NCI-H524 (cell line): ENCODE results near the gene ZNFX1.
"Not testable (repeated sequence)": the region's sequence is repeated elsewhere in the genome, so short reads cannot be mapped to it uniquely, and the experiment has no call there.

Experiments
- DNase-seq, 2 experiments: peaks; one replicate each; lab custom pipeline; 2025; lab: John Stamatoyannopoulos, UW

The ZNFX1 gene

GRCh38 chr20:49210101-49210756 lies 67.6 kb downstream of the ZNFX1 start:
- no peak for DNase-seq

- peak; percentile 19 to 45 for DNase-seq
These were observed 70.8 kb downstream of the ZNFX1 start for GRCh38 chr20:49207076-49207475.

GRCh38 chr20:49203746-49204145 lies 74.1 kb downstream of the ZNFX1 start:
- no peak for DNase-seq

- no peak for DNase-seq
These were observed 74.8 kb downstream of the ZNFX1 start for GRCh38 chr20:49203011-49203410.

GRCh38 chr20:49199729-49200293 lies 78.0 kb downstream of the ZNFX1 start:
- DNase-seq: no peak

- not testable (repeated sequence) for DNase-seq
These were observed 84.8 kb downstream of the ZNFX1 start for GRCh38 chr20:49192944-49193518.
